NCI-H1417 (cell line): ENCODE results near the gene THUMPD1.
"Not testable (repeated sequence)": the region's sequence is repeated elsewhere in the genome, so short reads cannot be mapped to it uniquely, and the experiment has no call there.

Experiments
- DNase-seq, 3 experiments: peaks; one replicate each; lab custom pipeline; 2025; lab: John Stamatoyannopoulos, UW

The THUMPD1 gene, protein sequence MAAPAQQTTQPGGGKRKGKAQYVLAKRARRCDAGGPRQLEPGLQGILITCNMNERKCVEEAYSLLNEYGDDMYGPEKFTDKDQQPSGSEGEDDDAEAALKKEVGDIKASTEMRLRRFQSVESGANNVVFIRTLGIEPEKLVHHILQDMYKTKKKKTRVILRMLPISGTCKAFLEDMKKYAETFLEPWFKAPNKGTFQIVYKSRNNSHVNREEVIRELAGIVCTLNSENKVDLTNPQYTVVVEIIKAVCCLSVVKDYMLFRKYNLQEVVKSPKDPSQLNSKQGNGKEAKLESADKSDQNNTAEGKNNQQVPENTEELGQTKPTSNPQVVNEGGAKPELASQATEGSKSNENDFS

DNA sequence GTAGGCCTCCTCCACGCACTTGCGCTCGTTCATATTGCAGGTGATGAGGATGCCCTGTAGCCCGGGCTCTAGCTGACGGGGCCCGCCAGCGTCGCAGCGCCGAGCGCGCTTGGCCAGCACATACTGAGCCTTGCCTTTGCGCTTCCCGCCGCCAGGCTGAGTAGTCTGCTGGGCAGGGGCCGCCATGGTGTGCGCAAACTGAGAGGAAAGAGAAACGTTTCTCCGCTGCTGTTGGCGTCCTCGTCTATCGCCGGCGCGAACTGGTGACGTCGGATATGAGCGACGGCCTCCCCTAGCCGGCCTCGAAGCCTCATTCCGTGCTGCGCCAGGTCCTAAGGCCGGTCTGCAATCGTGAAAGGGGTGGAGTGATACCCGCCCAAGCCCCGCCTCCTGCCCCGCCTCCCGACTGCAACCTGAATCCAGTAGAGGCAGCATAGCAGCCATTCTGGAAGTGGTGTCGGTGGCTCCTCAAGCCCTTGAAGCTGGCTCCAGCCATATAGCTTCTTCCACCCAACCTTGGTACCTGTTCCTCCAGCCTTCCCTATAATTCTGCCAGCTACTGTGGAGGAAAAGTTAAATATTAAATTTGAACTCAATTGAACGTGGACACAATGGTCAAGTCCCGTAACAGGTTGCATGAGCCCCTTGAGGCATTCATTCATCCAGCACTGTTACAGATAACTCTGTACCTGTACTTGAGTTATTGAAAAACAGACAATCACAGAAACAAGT is at the start of gene THUMPD1:
Gene THUMPD1, minus strand, starts transcription at position 265 of the 732 bp plus-strand sequence. Its CDS starts 79 bp downstream, at position 186.
- DNase-seq: peak; percentile 77 to 95 (median 90)

DNA sequence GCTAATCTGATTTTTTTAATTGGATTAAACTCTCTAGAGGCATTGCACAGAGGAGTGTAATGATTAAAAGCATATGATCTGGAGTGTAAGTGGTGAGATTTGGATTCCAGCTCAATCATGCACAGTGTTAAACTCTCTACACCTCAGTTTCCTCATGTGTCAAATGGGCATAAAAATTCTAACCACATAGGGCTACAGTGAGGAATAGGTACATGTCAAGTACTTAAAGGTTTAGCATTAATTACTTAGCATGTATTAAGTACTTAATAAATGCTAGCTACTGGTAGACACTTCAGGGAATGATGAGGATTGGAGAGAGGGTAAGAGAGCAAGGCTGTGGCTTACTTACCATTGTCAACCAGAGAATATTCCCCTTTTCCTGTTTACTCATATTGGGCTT is 47.5 kb upstream of the THUMPD1 start:
- no peak for DNase-seq

DNA sequence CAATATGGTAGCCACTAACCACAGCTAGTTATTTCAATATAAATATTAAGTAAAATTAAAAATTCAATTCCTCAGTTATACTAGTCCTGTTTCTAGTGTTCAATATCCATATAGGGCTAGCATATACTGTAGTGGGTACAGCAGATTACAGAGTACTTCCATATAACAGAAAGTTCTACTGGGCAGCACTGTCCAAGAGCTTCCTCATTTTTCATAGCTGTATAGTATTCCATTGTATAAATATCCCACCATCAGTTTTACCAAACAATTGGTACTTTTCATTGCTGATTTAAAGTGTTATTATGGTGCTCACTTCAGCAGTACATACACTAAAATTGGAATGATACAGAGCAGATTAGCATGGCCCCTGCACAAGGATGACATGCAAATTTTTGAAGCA is 42.6 kb upstream of the THUMPD1 start:
- DNase-seq: no peak

DNA sequence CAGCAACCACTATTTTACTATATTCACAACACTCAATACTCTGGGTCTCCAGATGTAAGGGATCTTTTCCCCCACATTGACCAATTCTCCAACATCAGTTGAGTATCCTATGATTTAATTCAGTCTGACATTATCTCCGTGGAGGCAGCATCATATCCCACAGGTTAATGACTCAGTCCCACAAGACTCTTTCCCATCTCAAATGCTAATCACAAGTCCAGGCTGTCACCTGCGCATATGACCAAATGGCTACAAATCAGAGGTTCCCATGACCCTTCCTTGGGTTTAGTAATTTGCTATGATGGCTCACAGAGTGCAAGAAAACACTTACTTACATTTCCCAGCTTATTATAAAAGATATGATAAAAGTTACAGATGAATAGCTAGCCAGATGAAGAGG is 40.9 kb upstream of the THUMPD1 start:
- no peak for DNase-seq

DNA sequence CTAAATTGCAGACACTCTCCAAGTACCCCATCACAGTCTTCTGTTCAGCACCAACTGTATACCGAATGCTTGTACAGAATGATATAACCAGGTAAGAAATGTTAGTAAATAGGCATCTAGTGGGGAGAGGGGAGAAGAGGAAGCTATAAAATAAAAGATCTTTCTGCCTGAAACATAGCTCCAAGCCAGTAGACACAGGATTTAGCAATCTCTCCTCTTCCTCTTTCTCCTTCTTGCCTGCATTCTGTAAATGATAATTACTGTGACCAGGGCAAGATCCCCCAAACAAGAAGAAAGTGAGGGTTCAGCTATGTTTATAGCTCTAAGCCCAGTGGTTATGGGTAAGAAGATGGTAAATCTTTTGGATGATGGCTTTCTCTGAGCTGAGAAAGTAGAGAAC is 40.1 kb upstream of the THUMPD1 start:
- DNase-seq: no peak

DNA sequence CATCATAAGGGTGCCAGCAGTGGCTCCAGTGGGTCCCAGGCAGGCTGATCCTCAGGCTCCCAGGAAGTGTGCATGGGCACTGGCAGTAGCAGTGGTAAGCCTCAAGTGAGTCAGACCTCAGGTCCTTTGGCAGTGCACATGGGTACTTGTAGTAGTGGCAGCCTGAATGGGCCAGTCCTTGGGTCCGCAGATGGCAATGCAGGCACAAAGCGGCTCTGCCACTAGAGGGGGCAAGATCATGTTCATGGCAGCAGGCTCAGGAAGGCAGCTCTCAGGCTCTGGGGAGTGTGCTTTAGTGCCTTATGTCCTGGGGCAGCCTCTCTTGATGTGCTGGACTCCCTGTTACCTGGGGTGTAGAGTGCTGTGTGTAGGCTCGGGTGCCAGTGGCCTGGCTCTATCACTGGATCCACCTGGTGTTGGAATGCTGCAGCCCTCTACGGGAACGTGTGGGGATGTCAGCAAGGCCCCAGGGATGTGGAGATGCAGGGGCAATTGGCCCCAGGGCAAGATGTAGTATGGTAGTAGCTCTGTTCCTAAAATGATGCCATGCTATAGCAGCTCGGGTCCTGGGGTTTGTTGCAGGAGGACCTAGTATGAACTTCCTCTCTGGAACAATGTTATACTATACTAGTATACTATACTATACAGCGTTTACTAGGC is 33.2 kb upstream of the THUMPD1 start:
- peak in 2 of 3 experiments; percentile 0 to 5 for DNase-seq

DNA sequence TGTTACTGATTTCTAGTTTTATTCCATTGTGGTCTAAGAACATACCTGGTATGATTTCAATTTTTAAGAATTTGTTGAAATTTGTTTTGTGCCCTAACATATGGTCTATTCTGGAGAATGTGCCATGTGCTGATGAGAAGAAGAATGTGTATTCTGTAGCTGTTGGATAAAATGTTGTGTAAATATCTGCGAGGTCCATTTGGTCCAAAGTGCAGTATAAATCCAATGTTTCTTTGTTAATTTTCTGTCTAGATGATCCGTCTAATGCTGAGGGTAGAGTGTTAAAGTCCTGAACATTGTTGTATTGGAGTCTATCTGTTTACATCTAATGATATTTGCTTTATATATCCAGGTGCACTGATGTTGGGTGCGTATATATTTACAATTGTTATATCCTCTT is 32.1 kb upstream of the THUMPD1 start:
- DNase-seq: no peak

DNA sequence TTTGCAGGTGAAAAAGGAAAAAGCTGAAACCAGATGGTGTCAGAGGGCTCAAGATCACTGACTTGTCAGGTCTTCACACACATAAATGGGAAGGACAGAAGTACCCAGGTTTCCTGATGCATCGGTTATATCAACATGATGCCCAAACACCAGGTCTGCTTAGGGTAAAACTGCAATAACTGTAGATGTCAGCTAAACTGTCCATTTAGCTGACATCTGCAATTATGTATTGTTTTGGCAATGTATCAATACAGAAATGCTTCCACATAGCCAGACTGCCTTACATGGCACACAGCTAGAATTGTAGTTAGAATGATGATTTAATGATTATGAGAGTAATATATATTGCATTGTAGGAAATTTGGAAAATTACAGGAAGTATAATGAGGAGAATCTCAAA is 27.2 kb upstream of the THUMPD1 start:
- no peak for DNase-seq

DNA sequence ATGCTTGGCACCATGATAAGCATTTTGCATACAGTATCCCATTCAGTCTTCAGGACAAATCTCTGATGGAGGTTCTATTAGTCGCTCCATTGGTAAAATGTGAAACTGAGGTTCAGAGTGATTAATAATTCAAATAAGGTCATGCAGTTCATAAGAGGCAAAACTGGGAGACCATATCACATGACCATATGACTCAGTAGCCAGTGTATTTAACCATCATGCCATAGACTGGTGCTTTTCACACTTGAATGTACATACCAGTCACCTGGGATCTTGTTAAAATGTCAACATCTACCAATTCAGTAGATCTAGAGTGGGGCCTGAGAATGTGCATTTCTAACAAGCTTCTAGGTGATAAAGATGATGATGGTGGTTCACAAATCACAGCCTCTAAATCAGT is 26.5 kb upstream of the THUMPD1 start:
- no peak for DNase-seq

DNA sequence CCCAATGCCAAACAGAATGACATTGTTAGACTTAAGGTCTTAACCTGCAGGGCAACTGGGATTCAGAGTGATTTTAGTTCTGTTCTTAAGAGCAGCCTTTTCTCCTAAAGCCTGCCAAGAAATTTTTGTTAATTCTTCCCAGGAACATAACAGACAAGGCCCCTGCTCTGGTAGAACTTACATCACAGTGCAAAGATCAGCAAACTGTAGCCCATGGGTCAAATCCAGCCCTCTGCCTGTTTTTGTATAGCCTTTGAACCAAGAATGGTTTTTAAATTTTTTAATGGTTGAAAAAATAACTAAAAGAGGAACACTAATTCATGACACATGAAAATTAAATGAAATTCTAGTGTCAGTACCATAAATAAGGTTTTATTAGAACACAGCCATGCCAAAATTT is 26.0 kb upstream of the THUMPD1 start:
- no peak for DNase-seq

DNA sequence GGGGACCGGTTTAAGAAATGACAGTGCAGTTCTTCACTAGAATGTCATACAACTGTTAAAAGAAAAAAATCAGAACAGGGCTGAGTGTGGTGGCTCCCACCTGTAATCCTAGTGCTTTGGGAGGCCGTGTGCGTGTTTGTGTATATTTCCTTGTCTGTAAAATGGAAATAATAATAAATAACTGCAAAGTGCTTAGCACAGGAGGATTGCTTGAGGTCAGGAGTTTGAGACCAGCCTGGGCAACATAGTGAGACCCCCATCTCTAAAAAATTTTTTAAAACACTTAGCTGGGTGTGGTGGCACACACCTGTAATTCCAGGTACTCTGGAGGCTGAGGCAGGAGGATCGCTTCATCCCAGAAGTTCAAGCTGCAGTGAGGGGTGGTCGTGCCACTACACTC is 24.7 kb upstream of the THUMPD1 start:
- no peak for DNase-seq

DNA sequence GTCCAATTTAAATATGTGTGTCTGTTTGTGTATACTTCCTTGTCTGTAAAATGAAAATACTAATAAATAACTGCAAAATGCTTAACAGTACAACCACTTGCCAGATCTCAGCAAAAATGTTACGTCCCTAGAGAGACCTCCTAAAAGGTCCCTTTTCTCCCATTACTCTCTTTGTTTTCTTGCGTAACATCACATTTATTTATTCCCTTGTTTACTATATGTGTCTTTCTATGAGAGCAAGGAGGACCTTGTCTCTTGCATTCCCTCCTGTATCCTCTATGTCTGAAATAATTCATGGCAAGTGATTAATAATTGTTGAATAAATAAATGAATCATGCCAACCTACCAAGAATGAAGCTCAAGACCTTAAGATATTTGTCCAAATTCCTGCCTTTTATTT is 24.1 kb upstream of the THUMPD1 start:
- no peak for DNase-seq

DNA sequence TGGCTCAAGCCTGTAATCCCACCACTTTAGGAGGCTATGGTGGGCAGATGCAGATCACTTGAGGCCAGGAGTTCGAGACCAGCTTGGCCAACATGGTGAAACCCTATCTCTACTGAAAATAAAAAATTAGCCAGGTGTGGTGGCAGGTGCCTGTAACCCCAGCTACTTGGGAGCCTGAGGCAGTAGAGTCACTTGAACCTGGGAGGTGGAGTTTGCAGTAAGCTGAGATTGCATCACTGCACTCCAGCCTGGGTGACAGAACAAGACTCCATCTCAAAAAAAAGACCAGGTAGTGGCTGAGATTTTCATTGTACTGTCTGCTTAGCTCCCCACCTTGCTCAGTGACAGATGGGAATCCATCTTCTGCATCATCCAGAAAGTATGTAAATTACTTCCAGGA is 22.8 kb upstream of the THUMPD1 start:
- DNase-seq: not testable (repeated sequence)

DNA sequence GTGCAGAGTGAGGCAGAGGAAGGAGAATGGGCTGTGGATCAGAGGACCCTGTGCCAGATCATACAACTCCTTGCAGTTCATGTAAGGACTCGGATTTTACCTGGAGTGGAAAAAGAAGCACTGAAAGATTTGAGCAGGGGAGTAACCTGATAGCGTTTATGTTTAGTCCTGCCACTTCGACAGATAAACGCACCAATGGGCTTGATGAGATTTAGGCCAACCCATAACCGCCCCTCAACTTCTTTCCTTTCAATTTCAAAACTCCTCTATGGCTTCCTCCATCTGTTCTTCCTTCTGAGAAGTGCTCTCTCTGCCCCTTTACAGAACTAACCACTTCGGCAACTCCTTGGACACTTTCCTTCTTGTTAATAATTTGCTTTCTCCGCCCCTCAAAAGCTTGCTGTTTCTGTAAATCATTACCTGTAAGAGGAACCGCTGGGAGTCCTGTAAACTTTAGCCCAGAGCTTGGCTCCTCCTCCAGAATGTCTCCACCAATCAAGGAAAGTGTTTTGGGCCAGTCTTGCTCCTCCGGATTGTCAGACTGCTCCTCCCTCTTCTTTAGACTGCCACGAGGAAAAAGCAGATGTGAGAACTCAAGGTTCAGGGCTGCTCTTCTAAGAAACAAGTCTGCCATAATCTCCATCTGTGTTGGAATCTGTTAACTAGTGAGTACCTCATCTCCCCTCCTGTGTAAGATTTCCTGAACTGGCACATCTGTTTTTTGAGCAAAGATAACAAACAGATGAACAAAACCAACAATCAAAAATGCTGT is 22.0 kb upstream of the THUMPD1 start, which contains the start of gene ACSM3:
Gene ACSM3, plus strand, starts transcription at position 554 of the 772 bp plus-strand sequence. CDS start 6,021 bp downstream, outside the sequence.
- no peak for DNase-seq

DNA sequence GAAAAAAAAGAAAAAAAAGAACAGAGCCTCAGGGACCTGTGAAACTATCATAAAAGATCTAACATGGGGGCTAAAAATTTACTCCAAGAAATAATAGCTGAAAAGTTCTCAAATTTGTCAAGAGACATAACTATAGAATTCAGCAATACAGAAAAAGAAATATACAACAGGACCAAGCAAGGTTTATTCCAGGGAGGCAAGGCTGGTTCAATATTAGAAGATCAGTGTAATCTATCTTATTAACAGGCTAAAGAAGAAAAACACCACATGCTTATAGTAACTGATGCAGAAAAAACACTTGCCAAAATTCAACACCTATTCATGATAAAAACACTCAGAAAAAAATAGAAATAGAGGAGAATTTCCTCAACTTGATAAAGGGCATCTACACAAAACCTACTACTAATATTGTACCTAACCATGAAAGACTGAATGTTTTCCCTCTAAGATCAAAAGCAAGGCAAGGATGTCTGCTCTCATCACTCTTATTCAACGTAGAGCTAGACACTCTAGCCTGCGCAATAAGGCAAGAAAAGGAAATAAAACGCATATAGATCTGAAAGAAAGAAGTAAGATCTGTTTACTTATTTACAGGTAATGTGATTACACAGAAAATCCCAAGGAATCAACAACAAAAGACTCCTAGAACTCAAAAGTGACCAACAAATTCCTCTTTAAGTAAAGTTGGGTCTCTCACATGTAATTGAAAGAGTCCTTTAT is 20.9 kb upstream of the THUMPD1 start:
- no peak for DNase-seq

DNA sequence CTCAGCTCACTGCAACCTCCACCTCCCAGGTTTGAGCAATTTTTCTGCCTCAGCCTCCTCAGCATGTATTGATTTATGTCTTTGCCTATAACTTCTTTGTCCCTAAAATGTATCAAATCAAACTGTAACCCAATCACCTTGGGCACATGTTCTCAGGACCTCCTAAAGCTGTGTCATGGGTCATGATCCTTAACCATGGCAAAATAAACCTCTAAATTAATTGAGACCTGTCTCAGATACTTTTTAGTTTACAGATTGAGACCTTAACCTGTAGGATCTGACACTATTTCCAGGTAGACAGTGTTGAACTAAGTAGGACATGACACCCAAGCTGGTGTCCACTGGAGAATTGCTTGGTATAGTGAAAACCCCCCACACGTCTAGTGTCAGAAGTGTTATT is 19.6 kb upstream of the THUMPD1 start:
- no peak for DNase-seq

DNA sequence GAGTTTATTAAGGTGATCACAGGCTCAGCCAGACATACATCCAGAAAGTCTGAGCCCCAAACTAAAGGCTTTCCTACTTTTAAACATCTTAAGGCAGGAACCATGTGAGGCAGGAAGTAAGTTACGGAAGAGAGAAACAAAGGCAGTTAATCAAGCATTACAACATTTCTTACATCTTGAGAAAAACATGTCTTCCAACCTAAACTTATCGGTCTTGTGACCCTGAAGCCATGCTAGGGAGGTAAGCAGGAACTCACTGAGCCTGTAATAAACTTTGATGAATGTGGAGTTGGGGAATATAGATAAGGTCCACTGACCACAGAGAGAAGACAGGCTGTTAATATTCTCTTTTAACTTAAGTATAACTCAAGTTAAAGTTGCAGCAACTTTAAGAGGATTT is 18.7 kb upstream of the THUMPD1 start:
- no peak for DNase-seq

DNA sequence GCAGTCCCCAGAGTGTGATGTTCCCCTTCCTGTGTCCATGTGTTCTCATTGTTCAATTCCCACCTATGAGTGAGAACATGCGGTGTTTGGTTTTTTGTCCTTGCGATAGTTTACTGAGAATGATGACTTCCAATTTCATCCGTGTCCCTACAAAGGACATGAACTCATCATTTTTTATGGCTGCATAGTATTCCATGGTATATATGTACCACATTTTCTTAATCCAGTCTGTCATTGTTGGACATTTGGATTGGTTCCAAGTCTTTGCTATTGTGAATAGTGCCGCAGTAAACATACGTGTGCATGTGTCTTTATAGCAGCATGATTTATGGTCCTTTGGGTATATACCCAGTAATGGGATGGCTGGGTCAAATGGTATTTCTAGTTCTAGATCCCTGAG is 14.2 kb upstream of the THUMPD1 start:
- not testable (repeated sequence) for DNase-seq

DNA sequence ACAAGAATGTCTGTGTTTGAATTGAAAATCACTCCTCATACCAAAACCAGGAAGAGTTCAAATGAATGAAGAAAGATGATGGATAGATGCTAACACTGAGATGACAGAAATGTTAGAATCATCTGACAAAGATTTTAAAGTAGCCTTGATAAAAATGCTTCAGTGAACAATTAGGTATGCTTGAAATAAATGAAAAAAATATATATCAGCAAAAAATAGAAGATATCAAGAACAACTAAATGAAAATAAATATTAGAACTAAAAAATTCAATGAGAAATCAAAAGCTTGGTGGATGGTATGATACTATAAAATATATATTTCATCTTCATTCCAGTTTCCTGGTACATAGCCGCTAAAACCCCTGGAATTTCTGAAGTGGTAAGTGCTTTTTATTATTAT is 13.6 kb upstream of the THUMPD1 start:
- no peak for DNase-seq

DNA sequence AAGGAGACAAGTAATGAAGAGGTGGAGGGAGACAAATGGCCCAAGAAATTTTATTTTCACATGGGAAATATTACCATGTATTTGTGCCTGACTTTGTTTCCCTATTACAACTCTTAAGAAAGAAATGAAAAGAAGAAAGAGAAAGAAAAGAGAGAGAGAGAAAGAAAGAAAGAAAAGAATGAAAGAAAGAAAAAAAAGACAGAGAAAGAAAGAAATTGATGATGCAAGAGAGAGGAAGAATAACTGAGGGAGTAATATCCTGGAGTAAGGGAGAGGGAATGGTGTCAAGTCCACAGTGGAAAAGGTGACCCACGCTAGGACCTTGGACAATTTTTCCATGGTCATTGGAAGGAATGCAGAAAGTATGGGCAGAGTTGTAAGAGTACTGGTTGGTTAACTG is 12.1 kb upstream of the THUMPD1 start:
- no peak for DNase-seq

DNA sequence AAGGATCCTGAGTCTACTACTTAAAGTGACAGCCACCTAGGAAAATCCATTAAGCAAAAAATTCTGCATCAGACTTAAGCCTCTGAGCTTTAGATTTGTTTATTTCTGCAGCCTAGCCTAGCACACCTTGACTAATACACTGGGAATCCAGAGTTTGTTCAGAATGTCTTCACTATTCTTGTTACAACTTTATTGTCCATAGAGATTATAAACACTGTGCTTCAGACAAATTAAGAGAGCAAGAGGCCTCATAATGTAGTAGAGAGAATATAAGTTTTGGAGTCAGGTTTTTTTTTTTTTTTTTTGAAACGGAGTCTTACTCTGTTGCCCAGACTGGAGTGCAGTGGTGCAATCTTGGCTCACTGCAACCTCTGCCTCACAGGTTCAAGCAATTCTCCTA is 8.9 kb upstream of the THUMPD1 start:
- DNase-seq: no peak
